Measurements from ENCODE around the gene GOLGA6L7. TPM values are rescaled to one million over a fixed set of nuclear protein-coding genes. Genes with fewer than 3 reads are reported as not detected.

The GOLGA6L7 gene
- total RNA-seq, 8 experiments from 2014 or later: 0.21 to 1.4 (median 0.46) TPM; not detected in 3

Other genes starting within 250 kb of the GOLGA6L7 start
- gene GOLGA8M, start 136.2 kb downstream of the GOLGA6L7 start, total RNA-seq: under 1 TPM in 1 of 8 experiments, not detected in 7; 0.51 TPM
- gene APBA2, start 37.3 kb upstream of the GOLGA6L7 start, total RNA-seq: 10 to 100 TPM in 7 of 8 experiments, 1 to 10 TPM in 1; 7.8 to 66.8 (median 40.0) TPM